ENCODE data around the gene MIER2. TPM values are rescaled to one million over a fixed set of nuclear protein-coding genes. Genes with fewer than 3 reads are reported as not detected.
"Not testable (repeated sequence)": the region's sequence is repeated elsewhere in the genome, so short reads cannot be mapped to it uniquely, and the experiment has no call there.

The MIER2 gene, protein sequence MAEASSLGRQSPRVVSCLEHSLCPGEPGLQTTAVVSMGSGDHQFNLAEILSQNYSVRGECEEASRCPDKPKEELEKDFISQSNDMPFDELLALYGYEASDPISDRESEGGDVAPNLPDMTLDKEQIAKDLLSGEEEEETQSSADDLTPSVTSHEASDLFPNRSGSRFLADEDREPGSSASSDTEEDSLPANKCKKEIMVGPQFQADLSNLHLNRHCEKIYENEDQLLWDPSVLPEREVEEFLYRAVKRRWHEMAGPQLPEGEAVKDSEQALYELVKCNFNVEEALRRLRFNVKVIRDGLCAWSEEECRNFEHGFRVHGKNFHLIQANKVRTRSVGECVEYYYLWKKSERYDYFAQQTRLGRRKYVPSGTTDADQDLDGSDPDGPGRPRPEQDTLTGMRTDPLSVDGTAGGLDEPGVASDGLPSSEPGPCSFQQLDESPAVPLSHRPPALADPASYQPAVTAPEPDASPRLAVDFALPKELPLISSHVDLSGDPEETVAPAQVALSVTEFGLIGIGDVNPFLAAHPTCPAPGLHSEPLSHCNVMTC
- 10 to 100 TPM; 18.3 to 21.2 TPM for total RNA-seq

DNA sequence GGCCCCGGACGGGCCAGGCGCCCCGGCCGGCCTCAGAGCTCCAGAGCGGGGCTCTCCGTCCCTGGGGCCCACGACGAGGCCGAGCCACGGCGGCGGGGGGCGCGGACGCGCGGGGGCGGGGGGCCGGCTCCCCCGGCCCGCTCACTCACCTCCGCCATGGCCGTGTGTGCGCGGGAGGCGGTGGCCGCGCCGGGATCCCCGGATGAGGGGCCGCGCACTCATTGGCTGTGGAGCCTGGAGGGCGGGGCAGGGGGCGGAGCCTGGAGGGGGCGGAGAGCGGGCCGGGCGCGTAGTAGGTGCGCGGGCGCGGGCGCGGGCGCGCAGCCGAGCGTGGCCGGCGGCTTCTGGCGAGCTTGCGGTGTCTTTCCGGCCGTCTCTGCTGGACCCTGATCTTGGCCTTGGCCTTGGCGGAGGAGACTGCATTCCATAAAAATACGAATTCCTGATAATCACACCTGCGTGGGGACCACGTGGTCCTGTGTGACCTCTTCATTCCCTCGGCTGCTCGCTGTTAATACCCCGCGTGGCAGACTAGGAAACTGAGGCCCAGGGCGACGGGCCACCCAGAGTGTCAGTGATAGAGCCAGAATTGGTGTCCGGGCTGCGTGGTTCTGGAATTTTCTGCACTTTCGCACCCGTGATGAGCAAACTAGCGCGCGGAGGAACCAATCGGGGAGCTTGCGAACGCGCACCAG lies at the start of gene MIER2:
Gene MIER2 (minus strand): TSS at position 172 of the 695 bp plus-strand sequence. CDS start 14 bp downstream, at position 158.
- ChIA-PET POLR2A (no interaction called here), CTCF (no interaction called here)

DNA sequence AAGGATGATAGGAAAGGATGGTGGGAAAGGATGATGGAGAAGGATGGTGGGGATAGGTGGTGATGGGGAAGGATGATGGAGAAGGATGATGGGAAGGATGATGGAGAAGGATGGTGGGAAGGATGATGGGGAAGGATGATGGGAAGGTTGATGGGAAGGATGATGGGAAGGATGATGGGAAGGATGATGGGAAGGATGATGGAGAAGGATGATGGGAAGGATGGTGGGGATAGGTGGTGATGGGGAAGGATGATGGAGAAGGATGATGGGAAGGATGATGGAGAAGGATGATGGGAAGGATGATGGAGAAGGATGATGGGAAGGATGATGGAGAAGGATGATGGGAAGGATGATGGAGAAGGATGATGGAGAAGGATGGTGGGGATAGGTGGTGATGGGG lies 49.0 kb upstream of the MIER2 start:
- POLR2A ChIA-PET, CTCF ChIA-PET: not testable (repeated sequence)

DNA sequence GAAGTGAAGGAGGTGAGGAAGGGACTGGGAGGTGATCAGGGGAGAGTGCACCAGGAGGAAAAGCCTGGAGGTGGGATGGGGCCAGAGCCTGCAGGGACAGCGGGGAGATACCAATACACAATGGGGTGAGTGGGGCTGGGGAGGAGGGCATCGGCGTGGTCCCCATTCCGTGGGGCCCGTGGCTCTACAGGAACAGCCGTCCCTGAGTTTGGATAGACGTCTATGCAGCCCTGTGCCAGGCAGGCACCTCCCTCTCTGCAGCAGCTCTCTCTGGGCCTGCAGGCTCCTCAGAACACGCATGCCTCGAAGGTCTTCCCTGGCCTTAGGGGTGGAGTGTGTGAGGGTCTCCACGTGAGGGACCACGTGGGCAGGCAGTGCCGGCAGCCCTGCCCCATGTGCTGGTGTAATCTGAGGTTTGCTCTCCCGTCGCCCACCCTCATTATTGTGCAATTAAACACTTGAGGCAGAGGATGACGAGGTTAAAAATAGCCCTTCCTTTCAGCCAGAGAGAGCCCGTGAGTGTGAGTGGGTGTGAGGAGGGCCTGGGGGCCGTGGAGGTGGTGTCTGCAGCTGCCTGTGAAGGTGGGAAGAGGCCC lies 47.9 kb upstream of the MIER2 start:
- POLR2A ChIA-PET, result no interaction called here
- CTCF ChIA-PET, result no interaction called here

DNA sequence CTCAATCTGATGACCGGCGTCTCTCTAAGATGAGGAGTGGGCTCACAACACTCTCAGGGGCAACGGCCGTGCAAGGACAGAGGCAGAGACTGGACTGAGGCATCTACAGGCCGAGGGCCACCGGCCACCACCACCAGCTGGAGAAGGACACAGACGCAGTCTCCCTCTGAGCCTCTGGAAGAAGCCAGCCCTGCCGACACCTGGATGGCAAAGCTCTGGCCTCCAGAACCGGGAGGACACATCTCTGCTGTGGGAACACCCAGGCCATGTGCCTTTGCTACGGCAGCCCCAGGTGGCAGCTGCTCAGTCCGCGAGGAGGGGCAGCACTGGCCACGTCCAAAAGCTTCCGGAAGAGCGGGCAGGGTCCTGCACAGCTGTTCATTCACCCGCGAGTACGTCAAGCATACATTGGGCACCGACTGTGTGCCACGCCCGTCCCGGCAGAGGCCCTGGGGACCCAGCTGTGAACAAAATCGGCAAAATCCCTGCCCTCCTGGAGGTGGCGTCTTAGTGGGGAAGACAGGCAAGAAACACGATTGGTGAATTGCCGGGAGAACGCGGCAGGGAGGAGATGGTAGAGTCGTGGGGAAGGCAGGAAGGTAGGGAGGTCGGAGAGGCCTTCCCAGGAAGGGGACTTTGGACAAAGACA lies 47.3 kb upstream of the MIER2 start:
- POLR2A ChIA-PET, result no interaction called here
- CTCF ChIA-PET, result no interaction called here

DNA sequence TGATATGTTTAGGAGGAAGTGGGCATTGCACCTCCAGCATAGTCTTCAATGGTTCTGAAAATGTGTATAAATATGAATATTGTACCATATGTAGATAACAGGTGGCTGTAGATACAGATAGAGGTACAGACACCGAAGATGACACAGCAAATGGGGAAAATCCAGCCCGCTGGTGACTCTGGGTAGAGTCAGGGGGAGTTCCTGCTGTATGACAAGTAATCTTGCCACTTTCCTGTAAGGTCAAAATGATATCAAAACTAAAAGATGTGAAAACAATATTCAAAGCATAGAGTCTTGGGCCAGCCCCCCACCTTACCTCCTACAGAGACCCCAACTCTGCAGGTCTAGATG lies 46.6 kb upstream of the MIER2 start:
- CTCF ChIA-PET, result no interaction called here
- POLR2A ChIA-PET, result no interaction called here

DNA sequence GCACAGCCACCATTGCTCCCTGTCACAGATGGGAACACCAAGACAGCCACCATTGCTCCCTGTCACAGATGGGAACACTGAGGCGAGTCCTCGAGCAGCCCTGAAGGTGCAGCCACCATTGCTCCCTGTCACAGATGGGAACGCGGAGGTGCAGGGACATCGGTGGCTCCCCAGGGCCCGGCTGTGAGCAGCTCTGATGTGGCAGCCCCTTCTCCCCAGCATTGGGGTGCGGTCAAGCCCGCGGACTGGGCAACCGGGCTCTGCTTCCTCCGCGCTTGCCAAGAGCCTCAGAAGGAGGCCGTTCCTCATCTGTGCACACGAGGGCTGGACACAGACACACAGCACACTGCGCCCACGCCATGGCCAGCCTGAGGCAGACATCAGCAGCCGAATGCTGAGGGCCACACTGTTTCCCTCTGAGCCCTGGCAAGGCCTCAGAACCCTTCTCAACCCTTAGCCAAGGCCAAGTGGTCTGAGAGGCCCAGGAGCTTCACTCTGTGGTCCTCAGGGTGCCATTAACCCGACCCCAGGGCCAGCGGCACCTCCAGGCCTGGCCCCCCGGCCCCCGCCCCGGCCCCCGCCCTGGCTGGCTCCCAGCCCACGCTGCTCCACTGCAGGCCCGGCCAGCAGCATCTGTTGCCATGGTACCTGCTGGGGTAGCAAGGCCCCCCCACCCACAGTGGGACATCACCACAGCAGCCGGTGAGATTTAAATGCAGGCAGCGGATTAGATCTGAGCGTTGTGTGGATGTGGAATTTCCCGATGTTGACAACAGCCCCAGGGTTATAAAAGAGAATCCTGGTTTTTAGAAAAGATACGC lies 46.0 kb upstream of the MIER2 start:
- CTCF ChIA-PET, result no interaction called here
- POLR2A ChIA-PET, result no interaction called here

DNA sequence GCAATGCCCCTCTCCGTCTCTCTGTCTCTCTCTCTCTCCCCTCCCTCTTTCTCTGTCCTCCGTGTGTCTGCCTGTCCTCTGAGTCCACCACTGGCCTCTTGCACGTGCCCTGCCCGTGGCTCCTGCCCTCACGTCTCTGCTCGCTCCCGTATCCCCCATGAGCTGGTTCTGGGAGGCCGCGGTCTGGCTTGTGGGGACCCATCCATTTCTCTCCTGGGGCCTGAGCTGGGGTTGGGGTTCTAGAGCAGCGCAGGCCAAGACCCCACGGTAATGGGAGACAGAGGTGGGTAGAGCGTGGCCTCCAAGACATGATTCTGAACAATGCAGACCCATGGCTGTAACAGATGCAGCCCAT lies 45.3 kb upstream of the MIER2 start:
- CTCF ChIA-PET, result no interaction called here
- POLR2A ChIA-PET, result no interaction called here

DNA sequence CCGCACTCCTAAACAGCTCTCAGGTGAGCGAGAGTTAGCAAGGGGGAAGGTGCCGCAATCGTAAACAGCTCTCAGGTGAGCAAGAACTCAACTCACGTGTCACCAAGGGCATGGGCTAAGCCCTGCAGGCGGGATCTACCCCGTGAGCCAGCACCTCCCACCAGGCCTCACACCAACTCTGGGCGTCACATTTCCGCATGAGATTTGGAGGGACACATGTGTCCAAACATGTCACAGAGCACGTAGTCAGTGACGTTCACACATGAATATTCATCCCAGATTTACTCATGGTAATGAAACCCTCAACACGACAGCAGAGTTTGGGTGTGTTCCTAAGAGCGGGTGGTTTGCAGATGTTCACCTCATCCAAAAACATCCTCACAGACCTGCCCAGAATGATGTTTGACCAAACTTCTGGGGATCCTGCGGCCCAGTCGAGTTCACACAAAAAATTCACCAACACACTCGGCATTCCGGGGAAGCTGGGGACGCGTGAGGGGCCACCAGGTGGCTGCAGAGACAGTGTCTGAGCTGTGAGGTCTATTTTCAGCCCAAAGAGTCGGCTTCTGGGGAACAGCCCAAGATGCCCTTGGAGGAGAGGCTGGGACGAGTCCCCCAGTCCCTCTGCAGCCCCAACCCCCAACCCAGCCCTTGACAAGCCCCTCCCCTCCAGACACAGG lies 44.8 kb upstream of the MIER2 start:
- ChIA-PET CTCF (no interaction called here), POLR2A (no interaction called here)

DNA sequence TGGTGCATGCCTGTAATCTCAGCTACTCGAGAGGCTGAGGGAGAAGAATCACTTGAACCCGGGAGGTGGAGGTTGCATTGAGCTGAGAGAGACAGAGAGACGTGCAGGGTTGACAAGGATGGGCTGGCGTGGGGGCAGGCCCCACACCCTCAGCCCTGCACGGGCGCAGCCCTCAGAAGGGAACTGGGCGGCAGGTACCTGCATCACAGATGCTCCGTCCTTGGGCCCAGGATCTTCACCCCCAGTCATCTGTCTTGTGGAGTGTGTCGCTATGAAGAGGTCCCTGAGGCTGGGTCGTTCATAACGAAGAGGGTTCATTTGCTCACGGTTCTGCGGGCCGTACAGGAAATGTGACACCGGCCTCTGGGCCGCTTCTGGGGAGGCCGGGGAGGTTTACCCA lies 44.1 kb upstream of the MIER2 start:
- POLR2A ChIA-PET, result no interaction called here
- CTCF ChIA-PET, result no interaction called here

DNA sequence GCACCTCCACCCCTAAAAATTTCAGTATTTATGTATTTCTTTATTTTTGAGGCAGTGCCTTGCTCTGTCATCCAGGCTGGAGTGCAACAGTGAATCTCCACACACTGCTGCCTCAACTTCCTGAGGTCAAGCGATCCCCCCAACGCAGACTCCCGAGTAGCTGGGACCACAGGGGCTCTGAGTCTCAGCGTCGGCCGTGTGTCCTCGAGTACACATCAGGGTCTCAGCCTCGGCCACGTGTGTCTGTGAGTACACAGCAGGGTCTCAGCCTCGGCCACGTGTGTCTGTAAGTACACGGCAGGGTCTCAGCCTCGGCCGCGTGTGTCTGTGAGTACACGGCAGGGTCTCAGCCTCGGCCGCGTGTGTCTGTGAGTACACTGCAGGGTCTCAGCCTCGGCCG lies 43.2 kb upstream of the MIER2 start:
- ChIA-PET CTCF (no interaction called here), POLR2A (no interaction called here)

DNA sequence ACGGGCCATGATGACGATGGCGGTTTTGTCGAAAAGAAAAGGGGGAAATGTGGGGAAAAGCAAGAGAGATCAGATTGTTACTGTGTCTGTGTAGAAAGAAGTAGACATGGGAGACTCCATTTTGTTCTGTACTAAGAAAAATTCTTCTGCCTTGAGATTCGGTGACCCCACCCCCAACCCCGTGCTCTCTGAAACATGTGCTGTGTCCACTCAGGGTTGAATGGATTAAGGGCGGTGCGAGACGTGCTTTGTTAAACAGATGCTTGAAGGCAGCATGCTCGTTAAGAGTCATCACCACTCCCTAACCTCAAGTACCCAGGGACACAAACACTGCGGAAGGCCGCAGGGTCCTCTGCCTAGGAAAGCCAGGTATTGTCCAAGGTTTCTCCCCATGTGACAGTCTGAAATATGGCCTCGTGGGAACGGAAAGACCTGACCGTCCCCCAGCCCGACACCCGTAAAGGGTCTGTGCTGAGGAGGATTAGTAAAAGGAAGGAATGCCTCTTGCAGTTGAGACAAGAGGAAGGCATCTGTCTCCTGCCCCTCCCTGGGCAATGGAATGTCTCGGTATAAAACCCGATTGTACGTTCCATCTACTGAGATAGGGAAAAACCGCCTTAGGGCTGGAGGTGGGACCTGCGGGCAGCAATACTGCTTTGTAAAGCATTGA lies 42.2 kb upstream of the MIER2 start:
- CTCF ChIA-PET, POLR2A ChIA-PET: not testable (repeated sequence)

DNA sequence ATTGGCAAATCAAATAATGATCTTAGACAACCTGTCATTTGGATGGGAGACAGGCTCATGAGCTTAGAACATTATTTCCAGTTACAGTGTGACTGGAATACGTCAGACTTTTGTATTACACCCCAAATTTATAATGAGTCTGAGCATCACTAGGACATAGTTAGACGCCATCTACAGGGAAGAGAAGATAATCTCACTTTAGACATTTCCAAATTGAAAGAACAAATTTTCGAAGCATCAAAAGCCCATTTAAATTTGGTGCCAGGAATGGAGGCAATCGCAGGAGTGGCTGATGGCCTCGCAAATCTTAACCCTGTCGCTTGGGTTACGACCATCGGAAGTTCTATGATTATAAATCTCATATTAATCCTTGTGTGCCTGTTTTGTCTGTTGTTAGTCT lies 41.6 kb upstream of the MIER2 start:
- CTCF ChIA-PET, POLR2A ChIA-PET: not testable (repeated sequence)

DNA sequence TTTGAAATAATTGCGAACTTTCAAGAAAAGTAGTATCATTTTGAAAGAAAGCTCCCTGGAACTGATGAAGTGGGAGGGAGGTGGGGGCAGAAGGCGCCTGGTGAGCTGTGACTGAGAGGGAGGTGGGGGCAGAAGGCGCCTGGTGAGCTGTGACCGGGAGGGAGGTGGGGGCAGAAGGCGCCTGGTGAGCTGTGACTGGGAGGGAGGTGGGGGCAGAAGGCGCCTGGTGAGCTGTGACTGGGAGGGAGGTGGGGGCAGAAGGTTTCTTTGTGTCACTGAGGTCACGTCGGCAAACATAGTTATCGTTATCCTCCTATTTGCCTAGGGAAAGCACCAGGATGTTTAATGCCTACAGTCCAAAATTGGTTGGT lies 40.2 kb upstream of the MIER2 start:
- ChIA-PET POLR2A (no interaction called here), CTCF (no interaction called here)

DNA sequence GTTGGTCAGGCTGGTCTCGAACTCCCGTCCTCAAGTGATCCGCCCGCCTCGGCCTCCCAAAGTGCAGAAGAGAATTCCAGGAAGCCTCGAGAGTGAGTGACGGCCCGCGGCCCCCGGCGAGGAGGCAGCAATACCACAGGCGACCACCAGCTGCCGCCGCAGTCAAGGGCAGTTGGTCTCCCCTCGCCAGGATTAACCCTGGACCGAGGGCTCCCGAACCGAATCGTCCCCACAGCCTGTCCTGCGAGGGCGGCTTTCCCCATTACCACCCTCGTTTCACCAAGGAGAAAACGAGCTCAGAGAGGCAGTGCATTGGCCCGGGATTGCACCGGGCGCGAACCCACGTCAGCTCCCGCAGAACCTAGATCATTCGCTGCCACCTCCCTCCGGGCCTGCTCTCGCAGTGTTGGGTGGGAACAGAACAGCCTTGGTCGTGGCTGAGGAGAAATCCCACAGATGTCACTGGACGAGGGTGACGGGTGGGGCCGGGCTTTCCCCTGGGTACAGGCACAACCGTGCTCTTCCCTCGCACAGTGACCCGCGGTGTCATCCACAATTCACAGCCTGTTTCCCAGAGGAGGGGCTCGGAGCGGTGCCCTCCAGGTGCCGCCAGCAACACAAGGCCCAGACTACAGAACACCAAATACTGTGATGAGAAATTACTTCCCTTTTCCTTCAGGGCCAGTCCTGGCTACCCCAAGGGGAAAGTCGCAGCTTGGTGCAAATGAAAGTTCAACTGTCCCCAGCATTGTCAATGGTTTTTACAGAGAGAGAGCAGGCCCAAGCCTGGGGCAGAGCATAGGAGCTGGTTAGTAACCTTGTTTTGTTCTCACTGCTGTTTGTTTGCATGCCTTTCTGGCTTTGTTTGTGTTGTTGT lies 39.6 kb upstream of the MIER2 start:
- ChIA-PET CTCF (no interaction called here), POLR2A (no interaction called here)

DNA sequence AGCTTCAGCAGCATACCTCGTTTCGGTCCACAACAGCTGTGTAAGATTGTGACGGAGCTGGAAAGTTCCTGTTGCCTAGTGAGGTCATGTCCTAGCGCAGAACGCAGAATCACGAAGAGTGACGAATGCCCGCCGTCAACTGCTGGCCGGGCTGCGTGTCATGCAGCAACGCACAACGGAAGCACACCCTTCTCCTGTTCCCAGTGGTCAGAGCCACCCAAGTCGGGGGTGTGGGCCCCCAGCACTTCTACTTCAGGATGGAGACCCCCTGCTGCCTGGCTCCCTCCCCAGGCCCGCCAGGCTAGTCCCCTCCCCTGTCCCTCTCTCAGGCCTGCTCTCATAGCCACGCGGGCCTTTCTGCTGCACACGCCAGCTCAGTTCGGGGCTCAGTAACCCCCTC lies 38.4 kb upstream of the MIER2 start:
- ChIA-PET CTCF (no interaction called here), POLR2A (no interaction called here)

DNA sequence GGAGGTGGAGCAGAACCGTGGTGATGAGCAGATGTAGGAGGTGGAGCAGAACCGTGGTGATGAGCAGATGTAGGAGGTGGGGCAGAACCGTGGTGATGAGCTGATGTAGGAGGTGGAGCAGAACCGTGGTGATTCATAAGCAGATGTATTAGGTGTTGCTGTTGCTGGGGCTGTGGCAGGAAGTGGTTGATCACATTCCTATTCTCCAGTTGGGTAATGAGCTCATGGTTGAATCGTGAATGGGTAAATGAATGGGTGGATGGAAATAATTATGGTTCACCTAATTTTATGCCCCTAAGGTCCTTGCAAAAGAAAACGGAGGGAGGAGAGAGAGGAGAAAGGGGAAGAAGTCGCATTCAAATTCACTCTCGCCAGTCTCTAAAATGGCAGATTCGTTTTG lies 38.0 kb upstream of the MIER2 start:
- POLR2A ChIA-PET, result not testable (repeated sequence)

DNA sequence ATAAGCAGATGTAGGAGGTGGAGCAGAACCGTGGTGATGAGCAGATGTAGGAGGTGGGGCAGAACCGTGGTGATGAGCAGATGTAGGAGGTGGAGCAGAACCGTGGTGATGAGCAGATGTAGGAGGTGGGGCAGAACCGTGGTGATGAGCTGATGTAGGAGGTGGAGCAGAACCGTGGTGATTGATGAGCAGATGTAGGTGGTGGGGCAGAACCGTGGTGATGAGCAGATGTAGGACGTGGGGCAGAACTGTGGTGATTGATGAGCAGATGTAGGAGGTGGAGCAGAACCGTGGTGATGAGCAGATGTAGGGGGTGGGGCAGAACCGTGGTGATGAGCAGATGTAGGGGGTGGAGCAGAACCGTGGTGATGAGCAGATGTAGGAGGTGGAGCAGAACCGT lies 37.3 kb upstream of the MIER2 start:
- CTCF ChIA-PET, POLR2A ChIA-PET: not testable (repeated sequence)

More for the DNA sequence above, 38.0 kb upstream of the MIER2 start:
- CTCF ChIA-PET, result not testable (repeated sequence)

DNA sequence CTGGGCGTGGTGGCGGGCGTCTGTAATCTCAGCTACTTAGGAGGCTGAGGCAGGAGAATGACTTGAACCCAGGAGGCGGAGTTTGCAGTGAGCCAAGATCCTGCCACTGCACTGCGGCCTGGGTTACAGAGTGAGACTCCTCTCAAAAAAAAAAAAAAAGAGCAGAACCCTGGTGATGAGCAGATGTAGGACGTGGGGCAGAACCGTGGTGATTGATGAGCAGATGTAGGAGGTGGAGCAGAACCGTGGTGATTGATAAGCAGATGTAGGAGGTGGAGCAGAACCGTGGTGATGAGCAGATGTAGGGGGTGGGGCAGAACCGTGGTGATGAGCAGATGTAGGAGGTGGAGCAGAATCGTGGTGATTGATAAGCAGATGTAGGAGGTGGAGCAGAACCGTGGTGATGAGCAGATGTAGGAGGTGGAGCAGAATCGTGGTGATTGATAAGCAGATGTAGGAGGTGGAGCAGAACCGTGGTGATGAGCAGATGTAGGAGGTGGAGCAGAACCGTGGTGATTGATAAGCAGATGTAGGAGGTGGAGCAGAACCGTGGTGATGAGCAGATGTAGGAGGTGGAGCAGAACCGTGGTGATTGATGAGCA lies 36.1 kb upstream of the MIER2 start:
- POLR2A ChIA-PET, CTCF ChIA-PET: not testable (repeated sequence)

Data from activated CD8-positive, alpha-beta memory T cell treated with anti-CD3 and anti-CD28 coated beads for 36 hours (primary cell).